ENCODE results near the gene HIKESHI.

HIKESHI gene

DNA sequence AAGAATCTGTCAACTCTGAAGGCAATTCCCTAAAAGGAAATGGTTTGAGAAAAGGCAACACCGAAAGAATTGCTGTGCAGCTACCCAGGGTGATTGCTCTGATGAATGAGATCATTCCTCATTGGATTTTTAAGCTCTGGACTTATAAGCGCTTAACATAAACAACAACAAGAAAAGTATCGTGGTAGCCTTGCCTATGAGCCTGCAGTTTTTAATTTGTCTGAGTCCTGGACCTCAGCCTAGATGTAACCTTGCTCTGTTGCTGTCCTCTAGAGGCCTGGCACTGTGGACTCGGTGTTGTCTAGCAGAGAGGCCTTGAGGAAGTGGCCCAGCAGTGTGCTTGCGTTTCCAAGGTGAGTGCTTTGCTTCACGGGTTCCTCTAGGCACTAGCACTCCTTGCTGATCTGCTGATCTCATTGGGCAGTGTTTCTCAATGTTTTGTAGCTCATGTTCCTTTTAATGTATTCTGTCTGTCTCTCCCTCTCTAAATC lies 93.1 kb downstream of the HIKESHI start:
- DNase-seq (ENCODE audit: low read depth, low spot score): peak; percentile 47
- in situ Hi-C loops (cut with HindIII; ENCODE audit: low sequenced_read_pairs): no loop called here
- TF ChIP-seq CTCF (IDR thresholded peaks at IDR 0.05; ENCODE audit: low read depth, low read length): no peak
- H3K4me3 ChIP-seq (ENCODE audit: low read depth, low read length): no peak overlapping the region

Data from astrocyte of the spinal cord (primary cell).